IMR-90 (cell line): ENCODE measurements around the gene LGI4. TPM values are rescaled to one million over a fixed set of nuclear protein-coding genes. Genes with fewer than 3 reads are reported as not detected.

ENCODE experiments used
- BHLHE40 ChIP-seq: fragments of 150-350 bp; IDR thresholded peaks from 2 replicates; pipeline ENCODE4 v1.6.1; 2016; ENCODE audit warnings: mild to moderate bottlenecking, low read depth, low read length
- CHD1 ChIP-seq: IDR thresholded peaks from 2 replicates; pipeline ENCODE4 v1.6.1; 2012; ENCODE audit warnings: low read depth, low read length, improper control_type of control experiment
- MXI1 ChIP-seq: IDR thresholded peaks from 2 replicates; pipeline ENCODE4 v1.6.1; 2012; ENCODE audit warnings: low read depth, mild to moderate bottlenecking, low read length, moderate library complexity, borderline replicate concordance
- RCOR1 ChIP-seq: IDR thresholded peaks from 2 replicates; pipeline ENCODE4 v1.6.1; 2012; ENCODE audit warnings: mild to moderate bottlenecking, low read length, improper control_type of control experiment; ENCODE audit not compliant: insufficient replicate concordance
- RFX5 ChIP-seq: IDR thresholded peaks from 2 replicates; pipeline ENCODE4 v1.8.0; 2012; ENCODE audit warnings: low read depth, mild to moderate bottlenecking, low read length, moderate library complexity
- SMC3 ChIP-seq: fragments of 150-350 bp; IDR thresholded peaks from 2 replicates; pipeline ENCODE4 v1.6.1; 2016; ENCODE audit warnings: low read depth, mild to moderate bottlenecking, antibody characterized with exemption, low read length, moderate library complexity
- polyA plus RNA-seq, 3 experiments: library from polyadenylated mRNA; depleted of rRNA; stranded (reverse); fragments of >200 nt; gene quantifications; 2 replicates each; pipeline ENCODE4 v1.2.3, GENCODE V29; 2012; ENCODE audit warnings: low replicate concordance in 1 of 3
- total RNA-seq: library from RNA; depleted of rRNA; stranded (reverse); fragments of >200 nt; gene quantifications from 2 replicates; pipeline ENCODE4 v1.2.3, GENCODE V29; 2012

LGI4 gene
- total and polyA plus RNA-seq, 2 of the 4 experiments (the other 2 are of a cell fraction): 0.10 TPM; not detected in 1

GRCh38 chr19:35114353-35115176, 20.3 kb downstream of the LGI4 start (continued):
- TF ChIP-seq CHD1 (no peak), SMC3 (peak; percentile 50), MXI1 (no peak), RFX5 (no peak), BHLHE40 (no peak), RCOR1 (no peak)
